Measurements from ENCODE around the gene TRPV5.

The TRPV5 gene

GRCh38 chr7:142884286-142884640 is 49.3 kb downstream of the TRPV5 start:
- DNase-seq, result no peak

GRCh38 chr7:142883571-142884285 is 49.8 kb downstream of the TRPV5 start:
- no peak for DNase-seq

- DNase-seq, result no peak
These were observed 50.4 kb downstream of the TRPV5 start for GRCh38 chr7:142883145-142883544.

- DNase-seq, result no peak
These were observed 51.2 kb downstream of the TRPV5 start for GRCh38 chr7:142882338-142882678.

GRCh38 chr7:142881586-142882337 is 51.8 kb downstream of the TRPV5 start:
- no peak for DNase-seq

GRCh38 chr7:142880876-142881505 is 52.6 kb downstream of the TRPV5 start:
- DNase-seq, result no peak

GRCh38 chr7:142879060-142879459 is 54.5 kb downstream of the TRPV5 start:
- no peak for DNase-seq

- DNase-seq, result no peak
These were observed 55.2 kb downstream of the TRPV5 start for GRCh38 chr7:142878315-142878714.

GRCh38 chr7:142876991-142877910 is 56.3 kb downstream of the TRPV5 start:
- DNase-seq, result no peak

GRCh38 chr7:142876236-142876960 is 57.1 kb downstream of the TRPV5 start:
- DNase-seq, result no peak

- DNase-seq, result no peak
These were observed 58.1 kb downstream of the TRPV5 start for GRCh38 chr7:142875456-142875855.

- DNase-seq, result no peak
These were observed 58.7 kb downstream of the TRPV5 start for GRCh38 chr7:142874837-142875236.

- no peak for DNase-seq
These were observed 59.1 kb downstream of the TRPV5 start for GRCh38 chr7:142874409-142874808.

GRCh38 chr7:142873871-142874270 is 59.7 kb downstream of the TRPV5 start:
- DNase-seq, result no peak

- DNase-seq, result no peak
These were observed 60.2 kb downstream of the TRPV5 start for GRCh38 chr7:142873281-142873784.

- no peak for DNase-seq
These were observed 61.4 kb downstream of the TRPV5 start for GRCh38 chr7:142872106-142872675.

- no peak for DNase-seq
These were observed 62.1 kb downstream of the TRPV5 start for GRCh38 chr7:142871260-142872105.

- no peak for DNase-seq
These were observed 62.8 kb downstream of the TRPV5 start for GRCh38 chr7:142870566-142871259.

GRCh38 chr7:142870147-142870559 is 63.4 kb downstream of the TRPV5 start:
- no peak for DNase-seq

GRCh38 chr7:142869434-142869833 is 64.1 kb downstream of the TRPV5 start:
- no peak for DNase-seq
